ENCODE measurements around the gene PFKFB4.

- TF ChIP-seq CTCF (IDR thresholded peaks at IDR 0.05; ENCODE audit: insufficient read depth, low read length) (no peak), REST (IDR thresholded peaks at IDR 0.05; ENCODE audit: insufficient replicate concordance, low read depth) (no peak), GABPA (IDR thresholded peaks at IDR 0.05; ENCODE audit: low read depth) (no peak), POLR2AphosphoS5 (IDR thresholded peaks at IDR 0.05; ENCODE audit: low read depth) (no peak), SPI1 (IDR thresholded peaks at IDR 0.05; ENCODE audit: borderline replicate concordance, low read depth) (no peak)
Observed at GRCh38 chr3:48552111-48552951, 4.3 kb downstream of the PFKFB4 start.
